ENCODE data around the gene SPRTN. TPM values are rescaled to one million over a fixed set of nuclear protein-coding genes. Genes with fewer than 3 reads are reported as not detected.

The SPRTN gene
- total and polyA plus RNA-seq, 2 of the 4 experiments (the other 2 are of a cell fraction) = 6.5 to 17.4 TPM

DNA sequence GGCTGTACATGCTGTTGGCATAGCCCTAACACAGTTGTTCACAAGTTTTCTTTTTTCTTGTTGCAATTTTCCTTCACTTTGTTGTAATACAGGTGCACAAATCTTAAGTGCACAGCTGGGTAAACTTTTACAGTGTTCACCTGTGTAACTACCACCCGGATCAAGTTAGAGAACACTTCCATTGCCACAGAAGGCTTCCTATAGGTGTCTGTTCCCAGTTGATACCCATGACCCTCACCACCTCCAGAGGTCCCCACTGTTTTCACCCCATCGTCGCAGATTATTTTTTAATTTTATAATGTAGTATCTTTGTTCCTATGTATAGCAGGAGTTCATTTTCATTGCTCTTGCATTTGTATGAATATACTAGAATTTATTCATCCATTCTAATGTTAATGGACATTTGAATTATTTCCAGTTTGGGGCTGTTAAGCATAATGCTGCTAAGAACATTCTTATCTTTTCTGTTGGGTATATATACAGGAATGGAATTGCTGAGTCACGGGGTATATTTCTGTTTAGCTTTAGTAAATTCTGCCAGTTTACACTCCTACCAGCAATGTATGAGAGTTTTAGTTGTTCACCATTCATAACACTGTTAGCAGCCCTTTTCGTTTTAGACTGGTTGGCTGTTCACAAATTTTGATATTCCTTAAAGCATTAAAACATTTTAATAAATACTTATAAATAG is 16.4 kb downstream of the SPRTN start:
- H3K27me3 ChIP-seq (ENCODE audit: control insufficient read depth, insufficient read depth, low read length) = no peaks in the 10 kb centered on the region
- DNase-seq (peak; percentile 75), ATAC-seq (ENCODE audit: low read depth) (peak; percentile 86)
- H2BK20ac ChIP-seq (ENCODE audit: low read depth, low read length) = peak overlapping the region; percentile 81; the same call in 1 of the 2 replicates
- no peak overlapping the region for H4K91ac ChIP-seq (ENCODE audit: insufficient read depth, low read depth, low read length)
- peaks cover 5% of the 10 kb centered on the region for H3K4me1 ChIP-seq (ENCODE audit: control insufficient read depth, insufficient read depth, low read length)
- TF ChIP-seq MAFK (IDR thresholded peaks at IDR 0.05; ENCODE audit: low read depth, low read length) (peak; percentile 83), BHLHE40 (IDR thresholded peaks at IDR 0.05; ENCODE audit: low read depth, low read length) (no peak), NFE2L2 (IDR thresholded peaks at IDR 0.05; ENCODE audit: low read depth, low read length) (peak; percentile 97)
- ChIA-PET POLR2A (ENCODE audit: unreplicated experiment) (no interaction called here), CTCF (interaction anchor here (0.6 to 1.0 kb wide), 4 partner anchors 13 to 1053 kb away, joined by 3 to 4 read pairs (median 3); no protein-coding TSS in a partner anchor)
- H3K79me1 ChIP-seq (ENCODE audit: low read depth in 1 of 2, low read length in 2 of 2) = peaks cover 12 to 16% of the 10 kb centered on the region in 2 experiments
- peak overlapping the region; percentile 7 for H2BK5ac ChIP-seq (ENCODE audit: low read depth, low read length, poor library complexity, severe bottlenecking)
- H4K5ac ChIP-seq (ENCODE audit: low read depth, low read length) = no peak overlapping the region
- no peak overlapping the region for H3K4me3 ChIP-seq (ENCODE audit: insufficient read depth, low read depth, low read length)
- no peak overlapping the region for H2BK120ac ChIP-seq (ENCODE audit: low read depth, low read length)
- H3K9me3 ChIP-seq (ENCODE audit: control insufficient read depth, insufficient read depth, low read length) = no peaks in the 10 kb centered on the region
- H3K4me2 ChIP-seq (ENCODE audit: low read depth, low read length) = peak overlapping the region; percentile 37; the same call in 1 of the 2 replicates
- intact Hi-C loops (cut with micrococcal nuclease) = loop anchor here (5.0 kb wide), 1 partner anchor 403 kb away; no protein-coding TSS in a partner anchor
- H3K56ac ChIP-seq (ENCODE audit: extremely low read depth, insufficient read depth, low read length) = no peak overlapping the region
- in situ Hi-C loops (cut with MboI; ENCODE audit: low sequenced_read_pairs) = no loop called here
- no peak overlapping the region for H3K14ac ChIP-seq (replicated peaks; ENCODE audit: low read depth, low read length)
- peak overlapping the region; percentile 54; the same call in 1 of the 2 replicates for H3K4ac ChIP-seq (ENCODE audit: low read depth, low read length)
- peak overlapping the region; percentile 20 for H3K18ac ChIP-seq (ENCODE audit: low read depth, low read length)
- H2AFZ ChIP-seq (replicated peaks; ENCODE audit: low read length, poor library complexity) = no peak overlapping the region
- no peak overlapping the region for H2AK9ac ChIP-seq (replicated peaks; ENCODE audit: low read depth, low read length, poor library complexity)
- BruUV-seq (replicated peaks) = no TSS peak
- H4K20me1 ChIP-seq (ENCODE audit: insufficient read depth, low read length) = no peaks in the 10 kb centered on the region
- no peak overlapping the region for H2BK15ac ChIP-seq (ENCODE audit: low read depth, low read length)
- no peak overlapping the region for H3K9ac ChIP-seq (ENCODE audit: low read depth, low read length)
- no CpG with 5 or more reads among the region's 5 CpGs for WGBS, 2 experiments (ENCODE audit: extremely low coverage in 2 of 2, insufficient read length in 1 of 2)
- no peak overlapping the region for H4K8ac ChIP-seq (ENCODE audit: low read depth in 2 of 2, low read length in 2 of 2)
- H3K9me1 ChIP-seq (ENCODE audit: insufficient read depth, low read length) = no peaks in the 10 kb centered on the region
- peak overlapping the region; percentile 23; the same call in 1 of the 2 replicates for H2AK5ac ChIP-seq (ENCODE audit: low read depth, low read length)
- peak overlapping the region; percentile 88; the same call in 1 of the 2 replicates for H3K27ac ChIP-seq (ENCODE audit: insufficient read depth, low read length)
- dilution Hi-C loops (cut with HindIII; ENCODE audit: low sequenced_read_pairs, unreplicated experiment) = no loop called here
- no peak overlapping the region for H3K23ac ChIP-seq (ENCODE audit: low read depth, low read length)
- peaks cover 3% of the 10 kb centered on the region; the same call in 1 of the 2 replicates for H3K36me3 ChIP-seq (ENCODE audit: control insufficient read depth, insufficient read depth, low read length)
